IMR-90 (cell line): ENCODE measurements around the gene FRMPD4. TPM values are rescaled to one million over a fixed set of nuclear protein-coding genes. Genes with fewer than 3 reads are reported as not detected.

Experiments
- ATAC-seq: fragments of 200-7000 bp; cut with Tn5 transposase; 2 replicates; pipeline ENCODE4 v1.9.1; 2020; ENCODE audit warnings: low read depth, mild to moderate bottlenecking, moderate library complexity
- BruUV-seq: library from RNA; stranded (reverse); fragments of 400-500 nt; replicated peaks from 2 replicates; lab custom pipeline; 2021; lab: Mats Ljungman, UMichigan
- CTCF ChIA-PET: fragments of 300-600 bp; formaldehyde crosslinking; extraction: SDS; loops from one replicate; lab custom pipeline; 2021; ENCODE audit warnings: antibody characterized with exemption; lab: Yijun Ruan, JAX
- POLR2A ChIA-PET: fragments of 300-600 bp; sonication (Branson Sonifier 250); formaldehyde crosslinking; loops from one replicate; lab custom pipeline; 2022; ENCODE audit warnings: antibody characterized with exemption; ENCODE audit not compliant: unreplicated experiment; lab: Charles Lee
- DNase-seq: peaks from one replicate; pipeline ENCODE4 v3.0.0; 2013
- H2AFZ ChIP-seq: replicated peaks from 2 replicates; pipeline ENCODE3; 2013; ENCODE audit warnings: low read length, mild to moderate bottlenecking; ENCODE audit not compliant: poor library complexity
- H2AK5ac ChIP-seq: 2 replicates; pipeline ENCODE4 v1.6.1; 2013; ENCODE audit warnings: low read depth, low read length, inconsistent platforms
- H2AK9ac ChIP-seq: replicated peaks from 2 replicates; pipeline ENCODE3; 2013; ENCODE audit warnings: mild to moderate bottlenecking, low read depth, low read length, moderate library complexity; ENCODE audit not compliant: poor library complexity
- H2BK120ac ChIP-seq: 2 replicates; pipeline ENCODE4 v1.6.1; 2013; ENCODE audit warnings: low read depth, low read length, inconsistent platforms
- H2BK15ac ChIP-seq: 3 replicates; pipeline ENCODE4 v1.6.1; 2013; ENCODE audit warnings: low read depth, low read length, inconsistent platforms
- H2BK20ac ChIP-seq: 2 replicates; pipeline ENCODE4 v1.6.1; 2013; ENCODE audit warnings: low read depth, mild to moderate bottlenecking, inconsistent platforms, low read length, moderate library complexity
- H2BK5ac ChIP-seq: 2 replicates; pipeline ENCODE4 v1.6.1; 2013; ENCODE audit warnings: mild to moderate bottlenecking, low read depth, low read length, inconsistent platforms; ENCODE audit not compliant: poor library complexity, severe bottlenecking
- H3K14ac ChIP-seq: replicated peaks from 2 replicates; pipeline ENCODE4 v1.6.1; 2013; ENCODE audit warnings: low read depth, low read length, inconsistent platforms
- H3K18ac ChIP-seq: 2 replicates; pipeline ENCODE4 v1.6.1; 2013; ENCODE audit warnings: low read depth, low read length, control low read depth
- H3K23ac ChIP-seq: 2 replicates; pipeline ENCODE4 v1.6.1; 2013; ENCODE audit warnings: low read depth, low read length, inconsistent platforms
- H3K27ac ChIP-seq: 2 replicates; pipeline ENCODE4 v1.5.1; 2013; ENCODE audit warnings: mild to moderate bottlenecking, control low read depth, low read length; ENCODE audit not compliant: insufficient read depth
- H3K27me3 ChIP-seq: 2 replicates; pipeline ENCODE4 v1.6.1; 2013; ENCODE audit warnings: low read length; ENCODE audit not compliant: control insufficient read depth, insufficient read depth
- H3K36me3 ChIP-seq: 2 replicates; pipeline ENCODE4 v1.6.1; 2013; ENCODE audit warnings: low read length, mixed read lengths; ENCODE audit not compliant: control insufficient read depth, insufficient read depth
- H3K4ac ChIP-seq: 2 replicates; pipeline ENCODE4 v1.6.1; 2013; ENCODE audit warnings: low read depth, low read length, inconsistent platforms
- H3K4me1 ChIP-seq: 2 replicates; pipeline ENCODE4 v1.6.1; 2013; ENCODE audit warnings: low read length, mixed read lengths; ENCODE audit not compliant: control insufficient read depth, insufficient read depth
- H3K4me2 ChIP-seq: 2 replicates; pipeline ENCODE4 v1.6.1; 2013; ENCODE audit warnings: low read depth, mild to moderate bottlenecking, control low read depth, low read length, moderate library complexity
- H3K4me3 ChIP-seq: 2 replicates; pipeline ENCODE4 v1.5.1; 2013; ENCODE audit warnings: low read depth, mild to moderate bottlenecking, control low read depth, low read length, moderate library complexity; ENCODE audit not compliant: insufficient read depth
- H3K56ac ChIP-seq: 2 replicates; pipeline ENCODE4 v1.6.1; 2013; ENCODE audit warnings: low read length, inconsistent platforms; ENCODE audit not compliant: insufficient read depth; ENCODE audit errors: extremely low read depth
- H3K79me1 ChIP-seq, 2 experiments: 2 replicates each; pipeline ENCODE4 v1.6.1; 2013; ENCODE audit warnings: low read length in 2 of 2, inconsistent platforms in 1 of 2, low read depth in 1 of 2
- H3K9ac ChIP-seq: 2 replicates; pipeline ENCODE4 v1.6.1; 2013; ENCODE audit warnings: low read depth, low read length, control low read depth
- H3K9me1 ChIP-seq: 2 replicates; pipeline ENCODE4 v1.6.1; 2013; ENCODE audit warnings: low read length, inconsistent platforms; ENCODE audit not compliant: insufficient read depth
- H3K9me3 ChIP-seq: 2 replicates; pipeline ENCODE4 v1.6.1; 2013; ENCODE audit warnings: low read length; ENCODE audit not compliant: control insufficient read depth, insufficient read depth
- H4K20me1 ChIP-seq: 2 replicates; pipeline ENCODE4 v1.6.1; 2013; ENCODE audit warnings: low read length, inconsistent platforms; ENCODE audit not compliant: insufficient read depth
- H4K5ac ChIP-seq: 2 replicates; pipeline ENCODE4 v1.6.1; 2013; ENCODE audit warnings: mild to moderate bottlenecking, low read depth, low read length, control low read depth
- H4K8ac ChIP-seq, 2 experiments: 2 replicates each; pipeline ENCODE4 v1.6.1; 2013; ENCODE audit warnings: low read depth in 2 of 2, low read length in 2 of 2, control low read depth in 1 of 2, inconsistent platforms in 1 of 2
- H4K91ac ChIP-seq: 2 replicates; pipeline ENCODE4 v1.6.1; 2013; ENCODE audit warnings: low read depth, low read length, inconsistent platforms; ENCODE audit not compliant: insufficient read depth
- BHLHE40 ChIP-seq: fragments of 150-350 bp; IDR thresholded peaks from 2 replicates; pipeline ENCODE4 v1.6.1; 2016; ENCODE audit warnings: mild to moderate bottlenecking, low read depth, low read length
- CEBPB ChIP-seq: IDR thresholded peaks from 2 replicates; pipeline ENCODE4 v1.6.1; 2012; ENCODE audit warnings: low read depth, low read length, improper control_type of control experiment
- CHD1 ChIP-seq: IDR thresholded peaks from 2 replicates; pipeline ENCODE4 v1.6.1; 2012; ENCODE audit warnings: low read depth, low read length, improper control_type of control experiment
- CTCF ChIP-seq: conservative IDR thresholded peaks from 2 replicates; pipeline ENCODE4 v1.5.1; 2012; ENCODE audit warnings: mild to moderate bottlenecking, low read depth, low read length, improper control_type of control experiment
- ELK1 ChIP-seq: fragments of 150-350 bp; IDR thresholded peaks from 2 replicates; pipeline ENCODE4 v1.6.1; 2016; ENCODE audit warnings: low read depth, mild to moderate bottlenecking, low read length, moderate library complexity, borderline replicate concordance
- MAZ ChIP-seq: IDR thresholded peaks from 2 replicates; pipeline ENCODE4 v1.6.1; 2012; ENCODE audit warnings: low read depth, mild to moderate bottlenecking, low read length, improper control_type of control experiment, moderate library complexity, borderline replicate concordance
- NFE2L2 ChIP-seq: fragments of 150-350 bp; IDR thresholded peaks from 2 replicates; pipeline ENCODE4 v1.6.1; 2016; ENCODE audit warnings: low read depth, mild to moderate bottlenecking, low read length
- RAD21 ChIP-seq: IDR thresholded peaks from 2 replicates; pipeline ENCODE4 v1.6.1; 2012; ENCODE audit warnings: low read length, improper control_type of control experiment
- RFX5 ChIP-seq: IDR thresholded peaks from 2 replicates; pipeline ENCODE4 v1.8.0; 2012; ENCODE audit warnings: low read depth, mild to moderate bottlenecking, low read length, moderate library complexity
- SMC3 ChIP-seq: fragments of 150-350 bp; IDR thresholded peaks from 2 replicates; pipeline ENCODE4 v1.6.1; 2016; ENCODE audit warnings: low read depth, mild to moderate bottlenecking, antibody characterized with exemption, low read length, moderate library complexity
- USF2 ChIP-seq: fragments of 150-350 bp; IDR thresholded peaks from 2 replicates; pipeline ENCODE4 v1.6.1; 2017; ENCODE audit warnings: mild to moderate bottlenecking, antibody characterized with exemption, low read length, low read depth
- WGBS, 2 experiments: methylation state at CpG; one replicate each; pipeline versions ENCODE4 v1.1.5 to v1.1.7; 2013; ENCODE audit warnings: missing lambda C conversion rate in 2 of 2; ENCODE audit not compliant: insufficient read length in 1 of 2; ENCODE audit errors: extremely low coverage in 2 of 2; 5-methylcytosine and 5-hydroxymethylcytosine counted together
- dilution Hi-C: fragments of 300-500 bp; cut with HindIII; formaldehyde crosslinking; loops from one replicate; pipeline ENCODE4 v1.14.3; 2018; ENCODE audit warnings: low sequenced_read_pairs; ENCODE audit not compliant: unreplicated experiment
- in situ Hi-C: fragments of 300-500 bp; cut with MboI; formaldehyde crosslinking; loops from 3 replicates; pipeline ENCODE4 v1.14.3; 2019; ENCODE audit warnings: low sequenced_read_pairs, inconsistent platforms, mixed read lengths
- intact Hi-C: fragments of 100-400 bp; cut with micrococcal nuclease; formaldehyde crosslinking; loops from 2 replicates; pipeline ENCODE4 v1.10.0; 2022
- polyA plus RNA-seq, 3 experiments: library from polyadenylated mRNA; depleted of rRNA; stranded (reverse); fragments of >200 nt; gene quantifications; 2 replicates each; pipeline ENCODE4 v1.2.3, GENCODE V29; 2012; ENCODE audit warnings: low replicate concordance in 1 of 3
- total RNA-seq: library from RNA; depleted of rRNA; stranded (reverse); fragments of >200 nt; gene quantifications from 2 replicates; pipeline ENCODE4 v1.2.3, GENCODE V29; 2012

FRMPD4 gene
- total and polyA plus RNA-seq, 2 of the 4 experiments (the other 2 are of a cell fraction) = 0.53 to 1.1 TPM

DNA sequence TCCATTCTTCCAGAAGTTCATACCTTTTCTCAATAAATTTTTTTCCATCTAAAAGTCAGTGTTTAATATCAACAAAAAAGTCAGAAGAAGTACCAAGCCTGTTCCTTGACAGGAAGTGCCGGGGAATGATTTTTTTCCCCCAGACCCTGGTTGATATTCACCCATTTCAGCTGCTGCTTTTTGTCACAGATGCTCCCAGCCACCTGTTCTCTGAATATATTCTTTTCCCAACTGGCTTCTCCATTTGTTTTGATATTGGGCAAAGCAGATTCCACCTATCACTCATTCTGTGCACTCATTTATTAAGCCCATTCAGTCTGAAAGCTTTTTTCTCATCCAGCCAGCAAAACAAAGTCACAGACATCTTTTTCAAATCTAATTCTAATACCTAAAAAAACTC lies 139.9 kb downstream of the FRMPD4 start:
- Histone ChIP-seq H2AK9ac (no peak overlapping the region), H4K20me1 (no peaks in the 10 kb centered on the region), H3K36me3 (no peaks in the 10 kb centered on the region), H3K56ac (no peak overlapping the region), H3K23ac (no peak overlapping the region), H3K9me1 (no peaks in the 10 kb centered on the region; the same call in 1 of the 2 replicates), H2AK5ac (no peak overlapping the region), H3K9me3 (no peaks in the 10 kb centered on the region), H2BK120ac (no peak overlapping the region), H3K4ac (no peak overlapping the region), H4K8ac (no peak overlapping the region), H3K79me1 (no peaks in the 10 kb centered on the region), H2BK5ac (no peak overlapping the region), H3K27me3 (no peaks in the 10 kb centered on the region), H4K91ac (no peak overlapping the region), H2BK15ac (no peak overlapping the region), H3K18ac (no peak overlapping the region), H4K5ac (no peak overlapping the region), H3K4me3 (no peak overlapping the region), H2BK20ac (no peak overlapping the region), H3K14ac (no peak overlapping the region), H2AFZ (no peak overlapping the region), H3K4me2 (no peak overlapping the region), H3K4me1 (no peaks in the 10 kb centered on the region), H3K9ac (no peak overlapping the region), H3K27ac (no peak overlapping the region)
- intact Hi-C loops (no loop called here), in situ Hi-C loops (no loop called here), dilution Hi-C loops (no loop called here)
- 44% methylated on average over 1 of the region's 1 CpG; no CpG with 5 or more reads in 1 of the 2 experiments for WGBS, 2 experiments
- no TSS peak for BruUV-seq
- ChIA-PET POLR2A (no interaction called here), CTCF (no interaction called here)
- DNase-seq (no peak), ATAC-seq (no peak)
- TF ChIP-seq SMC3 (no peak), CEBPB (no peak), NFE2L2 (no peak), MAZ (no peak), BHLHE40 (no peak), RAD21 (no peak), CHD1 (no peak), RFX5 (no peak), ELK1 (no peak), USF2 (no peak), CTCF (no peak)
